Neural cell (in vitro differentiated cells): ENCODE results near the gene VWF. TPM values are rescaled to one million over a fixed set of nuclear protein-coding genes. Genes with fewer than 3 reads are reported as not detected.

Source experiments
- H2AFZ ChIP-seq: fragments of 200-600, 300-800 bp; sonication (generic), shearing (Covaris generic); 2 replicates; pipeline ENCODE4 v1.6.0; 2014; ENCODE audit warnings: low read depth, mild to moderate bottlenecking, antibody characterized with exemption, low read length, moderate library complexity
- H3F3A ChIP-seq: fragments of 200-600 bp; shearing (Covaris generic); 2 replicates; pipeline ENCODE4 v1.6.1; 2016; ENCODE audit warnings: mild to moderate bottlenecking, moderate library complexity, mixed read lengths, antibody characterized with exemption, low read length; ENCODE audit not compliant: insufficient read depth, poor library complexity, severe bottlenecking
- H3K27ac ChIP-seq: fragments of 200-600, 300-800 bp; sonication (generic), shearing (Covaris generic); 2 replicates; pipeline ENCODE4 v1.5.1; 2014; ENCODE audit warnings: mild to moderate bottlenecking, low read length, moderate library complexity
- H3K27me3 ChIP-seq: fragments of 300-800, 200-600 bp; sonication (generic), shearing (Covaris generic); 2 replicates; pipeline ENCODE4 v1.6.0; 2014; ENCODE audit warnings: mild to moderate bottlenecking, low read depth, low read length, moderate library complexity; ENCODE audit not compliant: insufficient read depth
- H3K36me3 ChIP-seq: fragments of 300-800, 200-600 bp; sonication (generic), shearing (Covaris generic); 2 replicates; pipeline ENCODE4 v1.5.1; 2014; ENCODE audit warnings: mild to moderate bottlenecking, antibody characterized with exemption, low read length, moderate library complexity; ENCODE audit not compliant: insufficient read depth
- H3K4me2 ChIP-seq: fragments of 300-800, 200-600 bp; sonication (generic), shearing (Covaris generic); 2 replicates; pipeline ENCODE4 v1.6.0; 2014; ENCODE audit warnings: mild to moderate bottlenecking, low read length
- H3K4me3 ChIP-seq: fragments of 300-800, 200-600 bp; sonication (generic), shearing (Covaris generic); 2 replicates; pipeline ENCODE4 v1.5.1; 2014; ENCODE audit warnings: mild to moderate bottlenecking, low read length, moderate library complexity
- H3K79me2 ChIP-seq: fragments of 200-600 bp; shearing (Covaris generic); replicated peaks from 2 replicates; pipeline ENCODE4 v1.6.0; 2014; ENCODE audit warnings: mild to moderate bottlenecking, low read length, moderate library complexity; ENCODE audit not compliant: insufficient read depth
- H3K9ac ChIP-seq: fragments of 300-800, 200-600 bp; sonication (generic), shearing (Covaris generic); 2 replicates; pipeline ENCODE4 v1.6.1; 2016; ENCODE audit warnings: mild to moderate bottlenecking, low read length, mixed read lengths
- H3K9me2 ChIP-seq: fragments of 200-600 bp; shearing (Covaris generic); 2 replicates; pipeline ENCODE4 v1.6.1; 2016; ENCODE audit warnings: mild to moderate bottlenecking, low read length, mixed read lengths; ENCODE audit not compliant: insufficient read depth
- H3K9me3 ChIP-seq: fragments of 200-600, 300-800 bp; sonication (generic), shearing (Covaris generic); 2 replicates; pipeline ENCODE4 v1.6.1; 2016; ENCODE audit warnings: mild to moderate bottlenecking, mixed run types, low read length, moderate library complexity, mixed read lengths
- H4K20me1 ChIP-seq: fragments of 200-600 bp; shearing (Covaris generic); 2 replicates; pipeline ENCODE4 v1.6.1; 2016; ENCODE audit warnings: mild to moderate bottlenecking, mixed run types; ENCODE audit not compliant: insufficient read depth
- EP300 ChIP-seq: fragments of 450-650 bp; conservative IDR thresholded peaks from 2 replicates; pipeline ENCODE4 v1.6.1; 2014; ENCODE audit warnings: antibody characterized with exemption, mild to moderate bottlenecking, moderate library complexity; ENCODE audit not compliant: poor library complexity, severe bottlenecking
- EZH2 ChIP-seq: fragments of 200-600, 300-800 bp; shearing (Covaris generic), sonication (generic); IDR thresholded peaks from 2 replicates; pipeline ENCODE4 v1.6.1; 2014; ENCODE audit warnings: antibody characterized with exemption, low read length, borderline replicate concordance, mild to moderate bottlenecking; ENCODE audit not compliant: insufficient read depth, poor library complexity, severe bottlenecking
- MXI1 ChIP-seq: fragments of 450-650 bp; conservative IDR thresholded peaks from 2 replicates; pipeline ENCODE4 v1.6.1; 2014; ENCODE audit warnings: antibody characterized with exemption, mild to moderate bottlenecking; ENCODE audit not compliant: poor library complexity, severe bottlenecking
- POLR2AphosphoS5 ChIP-seq: IDR thresholded peaks from 2 replicates; pipeline ENCODE4 v1.6.1; 2012
- RAD21 ChIP-seq: fragments of 450-650 bp; conservative IDR thresholded peaks from 2 replicates; pipeline ENCODE4 v1.6.1; 2014; ENCODE audit warnings: antibody characterized with exemption, mild to moderate bottlenecking, moderate library complexity
- SMC3 ChIP-seq: fragments of 450-650 bp; conservative IDR thresholded peaks from 2 replicates; pipeline ENCODE4 v1.6.1; 2014; ENCODE audit warnings: antibody characterized with exemption, mild to moderate bottlenecking, moderate library complexity; ENCODE audit not compliant: poor library complexity
- TAF1 ChIP-seq: IDR thresholded peaks from 2 replicates; pipeline ENCODE4 v1.6.1; 2012; ENCODE audit warnings: low read depth
- polyA plus RNA-seq: library from polyadenylated mRNA; depleted of rRNA; stranded (reverse); fragments of >200 nt; gene quantifications from 2 replicates; pipeline ENCODE4 v1.2.3, GENCODE V29; 2014
- TF ChIP-seq, protein P1 (sequence below): IDR thresholded peaks from 2 replicates; pipeline ENCODE4 v1.6.1; 2012; ENCODE audit warnings: borderline replicate concordance
- TF ChIP-seq, protein P2 (sequence below): fragments of 450-650 bp; IDR thresholded peaks from 2 replicates; pipeline ENCODE4 v1.5.1; 2014; ENCODE audit warnings: antibody characterized with exemption, mild to moderate bottlenecking, moderate library complexity; ENCODE audit not compliant: poor library complexity, severe bottlenecking

VWF gene
- polyA plus RNA-seq, 1 donor from 2014 or later, result not detected

- Histone ChIP-seq H3K9me2 (no peaks in the 10 kb centered on the region), H3K36me3 (no peaks in the 10 kb centered on the region), H4K20me1 (no peaks in the 10 kb centered on the region), H3F3A (no peaks in the 10 kb centered on the region), H3K27ac (no peak overlapping the region), H3K9ac (no peak overlapping the region), H3K4me3 (no peak overlapping the region), H2AFZ (no peak overlapping the region), H3K4me2 (no peak overlapping the region), H3K27me3 (no peaks in the 10 kb centered on the region), H3K79me2 (no peaks in the 10 kb centered on the region), H3K9me3 (no peaks in the 10 kb centered on the region)
- TF ChIP-seq, protein P1, sequence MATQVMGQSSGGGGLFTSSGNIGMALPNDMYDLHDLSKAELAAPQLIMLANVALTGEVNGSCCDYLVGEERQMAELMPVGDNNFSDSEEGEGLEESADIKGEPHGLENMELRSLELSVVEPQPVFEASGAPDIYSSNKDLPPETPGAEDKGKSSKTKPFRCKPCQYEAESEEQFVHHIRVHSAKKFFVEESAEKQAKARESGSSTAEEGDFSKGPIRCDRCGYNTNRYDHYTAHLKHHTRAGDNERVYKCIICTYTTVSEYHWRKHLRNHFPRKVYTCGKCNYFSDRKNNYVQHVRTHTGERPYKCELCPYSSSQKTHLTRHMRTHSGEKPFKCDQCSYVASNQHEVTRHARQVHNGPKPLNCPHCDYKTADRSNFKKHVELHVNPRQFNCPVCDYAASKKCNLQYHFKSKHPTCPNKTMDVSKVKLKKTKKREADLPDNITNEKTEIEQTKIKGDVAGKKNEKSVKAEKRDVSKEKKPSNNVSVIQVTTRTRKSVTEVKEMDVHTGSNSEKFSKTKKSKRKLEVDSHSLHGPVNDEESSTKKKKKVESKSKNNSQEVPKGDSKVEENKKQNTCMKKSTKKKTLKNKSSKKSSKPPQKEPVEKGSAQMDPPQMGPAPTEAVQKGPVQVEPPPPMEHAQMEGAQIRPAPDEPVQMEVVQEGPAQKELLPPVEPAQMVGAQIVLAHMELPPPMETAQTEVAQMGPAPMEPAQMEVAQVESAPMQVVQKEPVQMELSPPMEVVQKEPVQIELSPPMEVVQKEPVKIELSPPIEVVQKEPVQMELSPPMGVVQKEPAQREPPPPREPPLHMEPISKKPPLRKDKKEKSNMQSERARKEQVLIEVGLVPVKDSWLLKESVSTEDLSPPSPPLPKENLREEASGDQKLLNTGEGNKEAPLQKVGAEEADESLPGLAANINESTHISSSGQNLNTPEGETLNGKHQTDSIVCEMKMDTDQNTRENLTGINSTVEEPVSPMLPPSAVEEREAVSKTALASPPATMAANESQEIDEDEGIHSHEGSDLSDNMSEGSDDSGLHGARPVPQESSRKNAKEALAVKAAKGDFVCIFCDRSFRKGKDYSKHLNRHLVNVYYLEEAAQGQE, result no peak
These were observed 213.5 kb downstream of the VWF start for GRCh38 chr12:5910790-5911548.

GRCh38 chr12:5909560-5909959 is 214.9 kb downstream of the VWF start:
- TF ChIP-seq MXI1 (no peak), EP300 (no peak), SMC3 (no peak)
- TF ChIP-seq, protein P2, sequence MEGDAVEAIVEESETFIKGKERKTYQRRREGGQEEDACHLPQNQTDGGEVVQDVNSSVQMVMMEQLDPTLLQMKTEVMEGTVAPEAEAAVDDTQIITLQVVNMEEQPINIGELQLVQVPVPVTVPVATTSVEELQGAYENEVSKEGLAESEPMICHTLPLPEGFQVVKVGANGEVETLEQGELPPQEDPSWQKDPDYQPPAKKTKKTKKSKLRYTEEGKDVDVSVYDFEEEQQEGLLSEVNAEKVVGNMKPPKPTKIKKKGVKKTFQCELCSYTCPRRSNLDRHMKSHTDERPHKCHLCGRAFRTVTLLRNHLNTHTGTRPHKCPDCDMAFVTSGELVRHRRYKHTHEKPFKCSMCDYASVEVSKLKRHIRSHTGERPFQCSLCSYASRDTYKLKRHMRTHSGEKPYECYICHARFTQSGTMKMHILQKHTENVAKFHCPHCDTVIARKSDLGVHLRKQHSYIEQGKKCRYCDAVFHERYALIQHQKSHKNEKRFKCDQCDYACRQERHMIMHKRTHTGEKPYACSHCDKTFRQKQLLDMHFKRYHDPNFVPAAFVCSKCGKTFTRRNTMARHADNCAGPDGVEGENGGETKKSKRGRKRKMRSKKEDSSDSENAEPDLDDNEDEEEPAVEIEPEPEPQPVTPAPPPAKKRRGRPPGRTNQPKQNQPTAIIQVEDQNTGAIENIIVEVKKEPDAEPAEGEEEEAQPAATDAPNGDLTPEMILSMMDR, result no peak
- no peaks in the 10 kb centered on the region for H3K36me3 ChIP-seq
- no peaks in the 10 kb centered on the region for H3K79me2 ChIP-seq
- H3K27me3 ChIP-seq, result no peaks in the 10 kb centered on the region
- H3F3A ChIP-seq, result no peaks in the 10 kb centered on the region
- no peak overlapping the region for H2AFZ ChIP-seq
- H4K20me1 ChIP-seq, result no peaks in the 10 kb centered on the region
- H3K4me3 ChIP-seq, result no peak overlapping the region
- no peak overlapping the region for H3K27ac ChIP-seq
- H3K9me3 ChIP-seq, result no peaks in the 10 kb centered on the region
- H3K4me2 ChIP-seq, result no peak overlapping the region
- H3K9ac ChIP-seq, result no peak overlapping the region
- no peaks in the 10 kb centered on the region for H3K9me2 ChIP-seq

DNA sequence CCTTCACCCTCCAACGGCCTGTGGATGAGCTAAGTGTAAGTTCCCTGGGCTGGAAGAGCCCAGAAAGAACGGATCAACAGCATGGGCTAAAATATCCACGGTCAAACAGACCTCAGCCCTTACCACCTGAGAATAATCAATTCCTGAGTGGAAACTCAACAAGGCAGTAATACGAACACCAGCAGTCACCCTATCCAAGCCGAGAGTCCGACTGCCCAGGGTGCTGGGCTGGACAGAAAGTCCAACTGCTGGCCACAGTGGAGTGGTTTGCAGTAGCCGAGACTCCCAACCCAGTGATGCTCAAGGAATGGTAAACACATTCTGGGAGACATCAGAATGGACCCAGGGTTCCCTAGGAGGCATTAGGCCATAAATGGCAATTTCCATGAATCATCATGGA is 216.2 kb downstream of the VWF start:
- Histone ChIP-seq H3F3A (no peaks in the 10 kb centered on the region), H3K27ac (no peak overlapping the region), H2AFZ (no peak overlapping the region), H3K79me2 (no peaks in the 10 kb centered on the region), H3K9me2 (no peaks in the 10 kb centered on the region), H3K27me3 (no peaks in the 10 kb centered on the region), H4K20me1 (no peaks in the 10 kb centered on the region), H3K9me3 (no peaks in the 10 kb centered on the region), H3K4me2 (no peak overlapping the region), H3K4me3 (no peak overlapping the region), H3K9ac (no peak overlapping the region), H3K36me3 (no peaks in the 10 kb centered on the region)
- TF ChIP-seq, protein P1, result no peak
- TF ChIP-seq POLR2AphosphoS5 (no peak), EP300 (no peak), MXI1 (no peak), RAD21 (no peak), TAF1 (no peak), SMC3 (no peak), EZH2 (no peak)
- TF ChIP-seq, protein P2, result no peak
